ENCODE measurements around the gene NUDT16L1. TPM values are rescaled to one million over a fixed set of nuclear protein-coding genes. Genes with fewer than 3 reads are reported as not detected.

Gene NUDT16L1
- total RNA-seq, 2 donors from 2014 or later: 57.4 to 75.3 TPM

DNA sequence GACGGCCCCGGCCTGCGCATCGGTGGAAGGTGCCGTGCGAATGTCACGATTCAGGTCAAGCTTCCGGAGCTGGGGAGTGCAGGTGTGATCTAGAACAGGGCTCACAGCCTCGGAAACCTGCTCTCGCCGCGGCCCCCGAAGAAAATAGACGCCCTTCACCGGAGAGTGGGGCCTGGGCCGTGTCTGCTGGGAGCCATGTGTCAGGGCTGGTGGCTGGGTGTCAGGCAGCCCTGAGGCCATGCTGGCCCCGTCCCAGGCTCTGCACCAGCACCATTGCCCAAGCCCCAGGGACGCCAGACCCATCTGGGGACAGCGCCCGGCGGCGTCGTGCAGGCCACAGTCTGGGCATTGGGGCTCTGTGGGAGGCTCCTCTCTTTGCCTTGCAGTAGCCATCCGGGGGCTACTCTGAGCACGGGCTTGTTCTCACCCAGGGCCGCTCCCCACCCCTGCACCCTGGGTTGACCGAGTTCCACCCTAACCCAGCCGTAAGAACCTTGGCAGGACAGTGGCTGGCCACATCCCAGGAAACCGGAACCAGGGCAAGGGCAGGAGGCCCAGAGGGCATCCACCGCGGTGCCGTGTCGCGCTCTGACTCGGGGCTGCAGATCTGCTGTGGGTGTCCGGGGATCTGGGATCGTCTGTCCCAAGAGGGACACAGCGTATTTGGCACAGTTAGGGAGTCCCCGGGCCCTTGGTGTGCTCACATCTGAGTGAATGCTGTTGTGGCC, 5.3 kb upstream of the NUDT16L1 start:
- 90% methylated on average over 39 of the region's 39 CpGs for WGBS
- H3K4me1 ChIP-seq (replicated peaks): no peaks in the 10 kb centered on the region
- no peaks in the 10 kb centered on the region for H3K9me3 ChIP-seq
- intact Hi-C loops (cut with DNase I): no loop called here
- no peaks in the 10 kb centered on the region for H3K36me3 ChIP-seq
- no peak for TF ChIP-seq POLR2AphosphoS5 (IDR thresholded peaks at IDR 0.05)
- DNase-seq (ENCODE audit: low spot score): no peak
- no peaks in the 10 kb centered on the region for H3K27me3 ChIP-seq (replicated peaks; ENCODE audit: insufficient read depth)
- H3K4me3 ChIP-seq: no peak overlapping the region
- H3K27ac ChIP-seq: no peak overlapping the region

DNA sequence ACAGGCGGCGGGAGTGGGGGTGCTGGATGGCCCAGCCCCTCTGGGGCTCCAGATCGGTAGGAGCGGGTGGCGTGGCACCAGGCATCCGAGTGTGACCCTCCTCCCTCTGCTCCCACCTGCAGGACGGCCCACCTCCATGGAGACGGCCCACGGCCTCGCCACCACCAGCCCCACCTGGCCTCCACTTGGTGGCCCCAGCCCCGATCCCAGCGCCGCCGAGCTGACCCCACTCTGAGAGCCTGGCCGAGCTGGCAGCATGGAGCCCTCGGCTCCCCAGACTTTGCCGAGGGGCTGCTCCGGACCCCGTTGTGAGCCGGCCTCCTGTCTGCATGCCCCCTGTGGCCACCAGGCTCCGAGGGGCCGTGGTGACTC, 4.7 kb upstream of the NUDT16L1 start:
- Histone ChIP-seq H3K4me1 (replicated peaks) (no peaks in the 10 kb centered on the region), H3K27ac (no peak overlapping the region), H3K9me3 (no peaks in the 10 kb centered on the region), H3K4me3 (no peak overlapping the region), H3K36me3 (no peaks in the 10 kb centered on the region), H3K27me3 (replicated peaks; ENCODE audit: insufficient read depth) (no peaks in the 10 kb centered on the region)
- TF ChIP-seq POLR2AphosphoS5 (IDR thresholded peaks at IDR 0.05): no peak
- TF ChIP-seq POLR2A (IDR thresholded peaks at IDR 0.05): no peak
- TF ChIP-seq, protein P1, sequence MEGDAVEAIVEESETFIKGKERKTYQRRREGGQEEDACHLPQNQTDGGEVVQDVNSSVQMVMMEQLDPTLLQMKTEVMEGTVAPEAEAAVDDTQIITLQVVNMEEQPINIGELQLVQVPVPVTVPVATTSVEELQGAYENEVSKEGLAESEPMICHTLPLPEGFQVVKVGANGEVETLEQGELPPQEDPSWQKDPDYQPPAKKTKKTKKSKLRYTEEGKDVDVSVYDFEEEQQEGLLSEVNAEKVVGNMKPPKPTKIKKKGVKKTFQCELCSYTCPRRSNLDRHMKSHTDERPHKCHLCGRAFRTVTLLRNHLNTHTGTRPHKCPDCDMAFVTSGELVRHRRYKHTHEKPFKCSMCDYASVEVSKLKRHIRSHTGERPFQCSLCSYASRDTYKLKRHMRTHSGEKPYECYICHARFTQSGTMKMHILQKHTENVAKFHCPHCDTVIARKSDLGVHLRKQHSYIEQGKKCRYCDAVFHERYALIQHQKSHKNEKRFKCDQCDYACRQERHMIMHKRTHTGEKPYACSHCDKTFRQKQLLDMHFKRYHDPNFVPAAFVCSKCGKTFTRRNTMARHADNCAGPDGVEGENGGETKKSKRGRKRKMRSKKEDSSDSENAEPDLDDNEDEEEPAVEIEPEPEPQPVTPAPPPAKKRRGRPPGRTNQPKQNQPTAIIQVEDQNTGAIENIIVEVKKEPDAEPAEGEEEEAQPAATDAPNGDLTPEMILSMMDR (IDR thresholded peaks at IDR 0.05): no peak
- WGBS: 90% methylated on average over 22 of the region's 22 CpGs
- no peak for DNase-seq (ENCODE audit: low spot score)
- intact Hi-C loops (cut with DNase I): no loop called here

DNA sequence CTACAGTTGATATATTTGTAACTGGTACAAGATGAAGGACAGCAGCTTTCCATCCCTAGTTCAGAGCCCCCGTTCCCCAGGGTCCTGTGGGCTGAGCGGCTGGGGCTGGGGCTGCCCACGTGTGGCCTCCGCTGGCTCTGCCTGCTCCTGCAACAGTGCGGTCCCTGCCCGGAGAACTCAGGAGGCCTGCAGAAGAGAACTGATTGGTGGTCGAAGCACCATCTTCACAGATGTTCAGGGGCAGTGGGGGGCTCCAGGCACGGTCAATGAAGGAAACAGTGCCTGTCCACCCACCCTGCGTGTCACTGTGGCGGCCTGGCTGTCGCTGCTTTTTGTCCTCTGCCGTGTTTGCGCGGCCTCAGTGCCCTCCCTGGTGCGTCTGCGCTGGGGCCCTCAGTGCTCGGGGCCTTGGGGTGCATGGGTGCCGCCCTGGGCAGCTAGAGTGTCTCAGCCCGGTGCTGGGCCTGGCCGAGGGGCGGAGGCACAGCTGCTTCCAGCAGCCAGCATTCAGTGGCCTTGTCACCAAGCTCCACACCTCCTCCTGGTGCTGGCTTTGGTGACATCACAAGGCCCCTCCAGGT, 4.2 kb upstream of the NUDT16L1 start:
- Histone ChIP-seq H3K36me3 (no peaks in the 10 kb centered on the region), H3K27me3 (replicated peaks; ENCODE audit: insufficient read depth) (no peaks in the 10 kb centered on the region), H3K9me3 (no peaks in the 10 kb centered on the region), H3K4me1 (replicated peaks) (no peaks in the 10 kb centered on the region), H3K27ac (no peak overlapping the region), H3K4me3 (no peak overlapping the region)
- intact Hi-C loops (cut with DNase I): no loop called here
- no peak for DNase-seq (ENCODE audit: low spot score)
- TF ChIP-seq, protein P1 (IDR thresholded peaks at IDR 0.05): no peak
- TF ChIP-seq POLR2AphosphoS5 (IDR thresholded peaks at IDR 0.05) (no peak), POLR2A (IDR thresholded peaks at IDR 0.05) (no peak)
- 92% methylated on average over 21 of the region's 21 CpGs for WGBS

DNA sequence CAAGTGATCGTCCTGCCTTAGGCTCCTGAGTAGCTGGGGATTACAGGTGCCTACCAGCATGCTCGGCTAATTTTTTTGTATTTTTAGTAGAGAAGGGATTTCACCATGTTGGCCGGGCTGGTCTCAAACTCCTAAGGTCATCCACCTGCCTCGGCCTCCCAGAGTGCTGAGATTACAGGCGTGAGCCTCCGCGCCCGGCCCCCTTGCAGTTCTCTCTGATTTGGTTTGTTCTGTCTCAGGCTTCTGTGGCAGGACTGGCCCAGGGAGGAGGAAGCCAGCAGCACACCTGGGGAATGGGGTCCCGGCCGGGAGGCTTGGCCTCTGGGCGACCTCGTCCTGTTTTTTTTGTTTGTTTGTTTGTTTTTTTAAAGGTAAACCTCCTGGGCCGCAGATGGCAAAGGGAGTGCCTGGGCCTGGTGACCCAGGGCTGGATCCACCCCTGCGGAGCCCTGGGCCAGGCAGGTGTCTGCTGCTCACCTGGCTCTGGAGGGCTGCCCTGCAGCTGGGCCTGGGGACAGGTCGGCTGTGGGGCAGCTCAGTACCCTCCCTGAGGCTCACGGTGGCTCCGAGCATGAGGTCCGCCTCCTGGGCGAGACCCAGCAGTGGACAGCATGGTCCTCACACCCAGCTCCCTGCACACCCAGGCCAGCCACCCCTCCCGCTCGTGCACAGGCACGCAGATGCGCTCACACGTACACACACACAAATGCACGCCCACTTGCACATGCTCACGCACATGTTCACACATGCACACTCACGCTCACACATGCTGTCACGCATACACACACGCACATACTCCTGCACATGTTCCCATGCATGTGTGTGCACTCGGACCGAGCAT, 3.3 kb upstream of the NUDT16L1 start:
- 79% methylated on average over 31 of the region's 31 CpGs for WGBS
- Histone ChIP-seq H3K27me3 (replicated peaks; ENCODE audit: insufficient read depth) (no peaks in the 10 kb centered on the region), H3K36me3 (no peaks in the 10 kb centered on the region), H3K9me3 (no peaks in the 10 kb centered on the region), H3K27ac (no peak overlapping the region), H3K4me1 (replicated peaks) (peaks cover 7% of the 10 kb centered on the region), H3K4me3 (no peak overlapping the region)
- intact Hi-C loops (cut with DNase I): loop anchor here (5.0 kb wide), 2 partner anchors 78 to 267 kb away; partner anchors contain the start of genes SEC14L5 and UBALD1
- TF ChIP-seq POLR2A (IDR thresholded peaks at IDR 0.05) (no peak), POLR2AphosphoS5 (IDR thresholded peaks at IDR 0.05) (no peak)
- TF ChIP-seq, protein P1 (IDR thresholded peaks at IDR 0.05): no peak
- DNase-seq (ENCODE audit: low spot score): no peak

DNA sequence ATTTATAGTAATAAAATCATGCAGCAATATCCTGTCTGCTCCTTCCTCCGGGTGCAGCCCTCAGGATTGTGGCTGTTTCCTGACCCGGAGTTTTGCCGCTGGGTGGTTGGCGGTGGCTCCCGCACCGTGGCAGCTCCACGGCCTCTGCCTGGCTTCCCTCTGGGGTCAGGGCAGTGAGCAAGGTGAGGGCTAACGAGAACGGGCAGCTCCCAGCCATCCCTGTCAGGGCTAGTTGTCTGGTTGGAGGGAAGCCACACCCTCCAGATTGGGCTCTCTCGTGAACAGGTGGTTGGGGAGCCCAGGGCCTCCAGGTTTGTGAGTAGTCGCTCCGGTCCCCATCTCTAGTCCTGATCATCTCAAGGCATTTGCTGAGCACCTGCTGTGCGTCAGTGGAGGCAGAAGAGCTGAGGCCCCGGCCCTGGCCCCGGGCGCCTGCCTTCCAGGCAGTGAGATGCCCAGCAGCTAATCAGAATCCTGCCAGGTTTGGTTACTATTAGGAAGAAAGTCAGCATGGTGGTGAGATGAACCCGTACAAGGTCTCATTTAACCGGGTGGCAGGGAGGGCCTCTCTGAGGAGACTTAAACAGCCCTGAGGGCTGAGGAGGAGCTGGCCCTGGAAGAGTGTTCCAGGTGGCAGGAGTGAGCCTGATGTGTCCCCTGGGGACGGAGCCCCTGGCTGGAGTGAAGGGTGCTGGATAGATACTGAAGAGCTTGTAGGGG, 2.3 kb upstream of the NUDT16L1 start:
- intact Hi-C loops (cut with DNase I): loop anchor here (5.0 kb wide), 2 partner anchors 79 to 266 kb away; partner anchors contain the start of genes SEC14L5 and UBALD1
- no peak overlapping the region for H3K4me3 ChIP-seq
- H3K27ac ChIP-seq: no peak overlapping the region
- peaks cover 13% of the 10 kb centered on the region for H3K4me1 ChIP-seq (replicated peaks)
- H3K9me3 ChIP-seq: no peaks in the 10 kb centered on the region
- DNase-seq (ENCODE audit: low spot score): no peak
- no peaks in the 10 kb centered on the region for H3K36me3 ChIP-seq
- H3K27me3 ChIP-seq (replicated peaks; ENCODE audit: insufficient read depth): no peaks in the 10 kb centered on the region
- WGBS: 75% methylated on average over 19 of the region's 19 CpGs
- TF ChIP-seq POLR2A (IDR thresholded peaks at IDR 0.05): no peak
- TF ChIP-seq, protein P1 (IDR thresholded peaks at IDR 0.05): no peak
- no peak for TF ChIP-seq POLR2AphosphoS5 (IDR thresholded peaks at IDR 0.05)
